ENCODE measurements around the gene HSPBP1.

- no peak for TF ChIP-seq CTCF (IDR thresholded peaks at IDR 0.05 in 4 of 5, conservative IDR thresholded peaks at IDR 0.05 in 1 of 5)
- TF ChIP-seq POLR2A (IDR thresholded peaks at IDR 0.05) = no peak
These were observed 21.5 kb downstream of the HSPBP1 start for GRCh38 chr19:55258476-55258827.
